ACHN (cell line): ENCODE data around the gene CD22.
"Not testable (repeated sequence)": the region's sequence is repeated elsewhere in the genome, so short reads cannot be mapped to it uniquely, and the experiment has no call there.

Source experiments
- DNase-seq: peaks from one replicate; pipeline ENCODE4 v3.0.0-alpha.2; 2015
- in situ Hi-C: cut with HindIII; loops from 2 replicates; pipeline ENCODE4 v1.10.0; 2017; ENCODE audit warnings: low sequenced_read_pairs, low pct_ligation_motif_present, low pct_unique_long_range_greater_than_20kb

Gene CD22

DNA sequence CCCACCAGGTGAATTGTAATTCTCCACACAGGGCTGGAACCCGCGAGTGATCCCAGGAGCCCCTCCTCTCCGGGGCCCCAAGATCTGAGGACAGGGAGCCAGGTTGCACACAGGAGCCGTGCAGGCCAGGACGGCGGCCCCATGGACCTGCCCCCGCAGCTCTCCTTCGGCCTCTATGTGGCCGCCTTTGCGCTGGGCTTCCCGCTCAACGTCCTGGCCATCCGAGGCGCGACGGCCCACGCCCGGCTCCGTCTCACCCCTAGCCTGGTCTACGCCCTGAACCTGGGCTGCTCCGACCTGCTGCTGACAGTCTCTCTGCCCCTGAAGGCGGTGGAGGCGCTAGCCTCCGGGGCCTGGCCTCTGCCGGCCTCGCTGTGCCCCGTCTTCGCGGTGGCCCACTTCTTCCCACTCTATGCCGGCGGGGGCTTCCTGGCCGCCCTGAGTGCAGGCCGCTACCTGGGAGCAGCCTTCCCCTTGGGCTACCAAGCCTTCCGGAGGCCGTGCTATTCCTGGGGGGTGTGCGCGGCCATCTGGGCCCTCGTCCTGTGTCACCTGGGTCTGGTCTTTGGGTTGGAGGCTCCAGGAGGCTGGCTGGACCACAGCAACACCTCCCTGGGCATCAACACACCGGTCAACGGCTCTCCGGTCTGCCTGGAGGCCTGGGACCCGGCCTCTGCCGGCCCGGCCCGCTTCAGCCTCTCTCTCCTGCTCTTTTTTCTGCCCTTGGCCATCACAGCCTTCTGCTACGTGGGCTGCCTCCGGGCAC is 22.6 kb downstream of the CD22 start:
- in situ Hi-C loops, result no loop called here
- no peak for DNase-seq

DNA sequence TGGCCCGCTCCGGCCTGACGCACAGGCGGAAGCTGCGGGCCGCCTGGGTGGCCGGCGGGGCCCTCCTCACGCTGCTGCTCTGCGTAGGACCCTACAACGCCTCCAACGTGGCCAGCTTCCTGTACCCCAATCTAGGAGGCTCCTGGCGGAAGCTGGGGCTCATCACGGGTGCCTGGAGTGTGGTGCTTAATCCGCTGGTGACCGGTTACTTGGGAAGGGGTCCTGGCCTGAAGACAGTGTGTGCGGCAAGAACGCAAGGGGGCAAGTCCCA is 23.1 kb downstream of the CD22 start:
- DNase-seq, result no peak
- in situ Hi-C loops, result no loop called here

GRCh38 chr19:35352448-35353304 is 23.7 kb downstream of the CD22 start:
- peak; percentile 47 for DNase-seq
- in situ Hi-C loops, result no loop called here

- no peak for DNase-seq
- in situ Hi-C loops, result no loop called here
Measured at GRCh38 chr19:35353635-35354034, 24.6 kb downstream of the CD22 start.

DNA sequence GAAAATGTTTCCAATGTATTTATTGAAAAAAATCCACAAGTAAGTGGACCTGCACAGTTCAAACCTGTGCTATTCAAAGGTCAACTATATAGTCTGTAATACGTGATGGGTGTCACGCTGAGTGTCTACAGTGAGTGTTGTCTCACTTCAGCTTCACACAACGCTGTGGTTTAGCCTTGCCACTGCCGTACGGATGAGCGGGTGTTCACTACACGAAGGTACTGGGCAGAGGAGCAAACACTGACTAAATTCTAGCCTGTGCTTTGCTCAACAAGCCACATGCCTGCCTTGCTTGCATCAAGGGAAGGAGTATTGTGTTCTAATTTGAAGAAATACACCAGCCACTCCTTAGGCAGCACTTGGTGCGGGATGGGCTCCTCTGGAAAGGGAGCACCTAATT is 25.9 kb downstream of the CD22 start:
- in situ Hi-C loops, result no loop called here
- DNase-seq, result no peak

DNA sequence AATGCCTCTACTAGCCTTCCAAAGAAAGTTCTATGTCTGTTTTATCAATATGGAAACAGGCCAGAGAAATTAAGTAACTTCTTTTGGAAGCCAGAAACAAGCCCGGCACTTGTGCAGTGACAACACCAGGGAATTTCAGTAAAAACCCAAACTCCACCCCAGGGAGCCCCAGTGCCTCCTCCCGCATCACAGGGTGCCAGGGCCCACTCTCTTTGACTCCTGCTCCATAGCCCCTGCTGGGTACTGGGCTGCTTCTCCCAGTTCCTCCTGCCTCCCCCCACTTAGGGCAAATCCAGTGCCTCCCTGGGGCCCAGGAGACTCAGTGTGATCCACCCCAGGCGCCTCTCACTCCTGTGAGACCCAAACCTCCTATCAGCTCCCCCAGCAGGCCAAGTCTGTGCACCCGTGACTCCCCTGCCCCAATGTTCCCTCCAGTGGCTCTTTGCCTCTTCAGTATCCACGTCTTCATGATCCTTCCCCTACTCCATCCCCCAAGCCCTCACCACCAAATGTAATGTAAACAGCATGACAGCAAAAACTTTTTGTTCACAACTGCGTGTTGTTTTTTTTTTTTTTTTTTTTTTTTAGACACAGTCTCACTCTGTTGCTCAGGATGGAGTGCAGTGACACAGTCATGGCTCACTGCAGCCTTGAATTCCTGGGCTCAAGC is 26.9 kb downstream of the CD22 start:
- DNase-seq, result no peak
- in situ Hi-C loops, result no loop called here

DNA sequence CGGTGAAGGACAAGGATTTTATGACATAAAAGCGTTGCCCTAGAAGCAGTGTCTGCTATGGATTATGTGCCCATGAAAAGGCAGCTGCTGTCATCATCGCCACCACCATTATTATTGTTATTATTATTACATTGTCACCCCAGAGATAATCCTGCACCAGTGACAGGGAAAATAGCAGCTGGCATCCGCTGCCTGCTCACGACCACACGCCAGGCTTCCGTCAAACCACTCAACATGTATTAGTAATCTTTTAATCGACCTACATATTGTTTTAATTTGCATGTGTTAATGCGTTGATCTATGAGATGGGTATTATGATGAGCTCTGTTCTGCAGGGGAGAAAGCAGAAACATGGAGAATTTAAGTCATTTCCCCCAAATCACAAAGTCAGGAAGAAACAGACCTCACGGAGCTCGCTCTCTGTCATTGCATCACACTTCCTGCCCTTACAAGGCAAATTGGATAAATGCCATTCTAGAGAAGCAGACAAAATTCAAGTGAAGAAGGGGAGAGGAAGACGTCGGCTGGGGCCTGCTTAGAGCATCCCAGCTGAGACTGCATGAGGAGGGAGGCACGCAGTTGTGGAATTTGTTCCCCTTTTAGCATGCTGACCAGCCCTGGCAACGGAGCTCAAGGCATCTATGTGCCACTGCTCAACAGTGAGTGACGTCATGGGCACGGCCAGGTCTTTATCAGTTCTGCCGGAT is 29.0 kb downstream of the CD22 start, which contains the start of gene FFAR3:
TSS of gene FFAR3 (plus strand) at position 594 of the 707 bp plus-strand sequence. CDS start 431 bp downstream, outside the sequence.
- in situ Hi-C loops, result no loop called here

GRCh38 chr19:35358834-35359233 is 29.8 kb downstream of the CD22 start:
- in situ Hi-C loops, DNase-seq: not testable (repeated sequence)

More for the DNA sequence above, 29.0 kb downstream of the CD22 start, which contains the start of gene FFAR3:
- DNase-seq, result no peak

DNA sequence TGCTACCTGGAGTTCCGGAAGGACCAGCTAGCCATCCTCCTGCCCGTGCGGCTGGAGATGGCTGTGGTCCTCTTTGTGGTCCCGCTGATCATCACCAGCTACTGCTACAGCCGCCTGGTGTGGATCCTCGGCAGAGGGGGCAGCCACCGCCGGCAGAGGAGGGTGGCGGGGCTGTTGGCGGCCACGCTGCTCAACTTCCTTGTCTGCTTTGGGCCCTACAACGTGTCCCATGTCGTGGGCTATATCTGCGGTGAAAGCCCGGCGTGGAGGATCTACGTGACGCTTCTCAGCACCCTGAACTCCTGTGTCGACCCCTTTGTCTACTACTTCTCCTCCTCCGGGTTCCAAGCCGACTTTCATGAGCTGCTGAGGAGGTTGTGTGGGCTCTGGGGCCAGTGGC is 30.4 kb downstream of the CD22 start:
- DNase-seq, in situ Hi-C loops: not testable (repeated sequence)

GRCh38 chr19:35360081-35360480 is 31.1 kb downstream of the CD22 start:
- DNase-seq, in situ Hi-C loops: not testable (repeated sequence)

DNA sequence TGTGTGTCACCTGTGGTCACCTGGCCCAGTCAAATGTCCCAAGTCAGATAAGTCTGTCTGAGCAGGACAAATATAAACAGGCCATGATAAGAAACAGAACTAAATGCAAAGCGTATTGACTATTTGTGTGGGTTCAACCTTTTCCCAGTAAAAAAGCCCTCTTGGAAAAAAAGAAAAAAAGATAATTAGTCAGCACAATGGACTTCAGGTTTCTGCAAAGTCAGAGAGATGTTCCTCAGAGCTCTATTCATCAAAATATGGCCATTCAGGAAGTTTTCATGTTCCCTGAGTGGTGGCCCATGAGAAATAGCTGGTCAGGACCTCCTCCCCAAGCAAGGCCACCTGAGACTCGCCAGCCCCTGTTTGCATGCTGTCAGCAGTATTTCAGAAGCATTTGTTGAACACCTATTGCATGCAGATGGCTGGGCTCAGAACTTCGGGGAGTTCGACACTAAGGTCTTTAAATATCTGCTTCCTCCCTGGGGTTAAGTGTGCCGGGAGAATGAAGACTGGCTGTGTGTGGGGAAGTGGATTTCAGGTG is 32.0 kb downstream of the CD22 start:
- no peak for DNase-seq
- in situ Hi-C loops, result no loop called here

DNA sequence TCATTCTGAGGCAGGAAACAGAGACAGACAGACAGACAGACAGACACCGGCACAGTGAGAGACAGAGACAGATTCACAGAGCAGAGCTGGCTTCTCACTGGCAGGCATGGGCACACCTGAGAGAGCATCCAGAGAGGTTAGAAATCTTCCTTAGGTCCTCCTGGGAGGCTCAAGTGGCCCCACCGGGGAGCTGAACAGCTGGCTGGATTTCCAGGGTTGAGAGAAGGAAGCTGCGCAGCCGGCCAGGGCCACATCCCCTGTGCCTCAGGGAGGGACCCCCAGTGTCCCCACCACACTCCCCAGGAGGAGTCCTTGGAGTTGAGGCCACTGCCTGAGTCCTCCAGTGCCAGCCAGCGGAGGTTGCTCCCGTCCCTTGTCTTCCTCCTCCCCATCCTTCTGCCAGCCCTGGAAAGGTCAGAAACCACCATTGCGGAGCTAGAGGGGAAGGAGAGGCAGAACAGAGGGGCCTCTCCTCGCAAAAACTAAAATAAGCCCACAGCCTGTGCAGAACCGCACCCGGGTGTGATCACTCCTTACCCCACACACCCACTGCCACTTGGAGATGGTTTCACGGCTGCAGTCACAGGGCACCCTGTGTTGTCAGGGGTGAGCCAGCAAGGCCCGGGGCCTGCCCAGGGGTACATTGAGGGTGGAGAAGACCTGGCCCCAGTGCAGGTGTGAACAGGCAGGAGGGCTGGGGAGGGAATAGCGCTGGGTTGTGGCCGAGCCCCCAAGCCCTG is 33.4 kb downstream of the CD22 start:
- in situ Hi-C loops, result no loop called here

DNA sequence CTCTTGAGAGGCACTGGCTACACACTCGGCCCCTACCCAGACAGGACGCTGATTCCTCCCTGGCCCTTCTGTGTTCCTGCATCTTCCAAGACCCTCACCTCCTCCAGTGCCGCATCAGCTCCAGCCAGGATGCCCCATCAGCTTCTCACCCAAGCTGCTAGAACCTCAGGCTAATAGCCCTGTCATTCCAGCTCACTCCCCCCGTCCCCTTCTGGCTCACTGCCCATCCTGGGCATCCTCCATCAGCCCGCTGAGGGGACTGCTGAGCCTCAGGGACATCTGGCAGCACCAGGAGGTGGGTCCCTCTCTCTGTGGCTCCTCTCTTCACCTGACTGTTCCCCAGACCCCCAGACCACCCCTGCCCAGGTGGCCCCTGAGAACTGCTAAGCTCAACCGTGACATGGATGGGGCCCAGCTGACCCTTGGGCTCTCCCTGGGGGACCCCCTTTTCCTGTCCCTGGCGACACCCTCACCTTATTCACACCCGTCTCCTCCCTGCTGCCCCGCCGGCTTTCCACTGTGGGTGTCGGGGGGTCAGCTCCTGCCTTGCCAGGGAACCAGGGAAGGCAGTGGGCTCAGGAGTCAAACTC is 34.1 kb downstream of the CD22 start:
- DNase-seq, result no peak
- in situ Hi-C loops, result no loop called here

More for the DNA sequence above, 33.4 kb downstream of the CD22 start:
- no peak for DNase-seq

- in situ Hi-C loops, result no loop called here
- DNase-seq, result no peak
Measured at GRCh38 chr19:35363711-35364425, 34.9 kb downstream of the CD22 start.

DNA sequence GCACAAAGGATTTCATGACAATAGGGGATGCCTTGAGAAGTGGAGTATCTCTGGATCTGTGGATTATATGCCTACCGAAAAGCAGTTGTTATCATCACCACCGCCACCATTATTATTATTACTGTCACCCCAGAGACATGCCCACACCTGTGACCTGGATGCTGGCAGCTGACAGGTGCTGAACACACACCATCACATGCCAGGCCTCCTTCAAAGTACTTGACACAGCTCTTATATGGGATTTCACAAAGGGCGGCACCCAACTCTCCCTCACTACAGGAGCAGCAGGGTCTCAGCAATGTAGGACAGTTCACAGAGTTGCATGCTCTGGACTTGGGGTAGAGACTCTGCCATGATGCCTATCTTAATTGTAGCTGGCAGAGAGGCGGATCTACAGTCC is 36.3 kb downstream of the CD22 start:
- DNase-seq, result no peak

DNA sequence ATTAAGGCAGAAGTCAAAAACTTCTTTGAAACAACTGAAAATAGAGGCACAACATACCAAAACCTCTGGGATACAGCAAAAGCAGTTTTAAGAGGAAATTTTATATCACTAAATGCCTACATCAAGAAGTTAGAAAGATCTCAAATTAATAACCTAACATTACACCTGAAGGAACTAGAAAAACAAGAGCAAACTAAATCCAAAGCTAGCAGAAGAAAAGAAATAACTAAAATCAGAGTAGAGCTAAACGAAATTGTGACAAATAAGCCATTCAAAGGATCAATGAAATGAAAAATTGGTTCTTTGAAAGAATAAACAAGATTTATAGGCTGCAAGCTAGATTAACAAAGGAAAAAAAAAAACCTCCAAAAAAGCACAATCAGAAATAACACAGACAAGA is 39.4 kb downstream of the CD22 start:
- in situ Hi-C loops, result no loop called here

More for the DNA sequence above, 36.3 kb downstream of the CD22 start:
- in situ Hi-C loops, result no loop called here

GRCh38 chr19:35369522-35369921 is 40.5 kb downstream of the CD22 start:
- no peak for DNase-seq
- in situ Hi-C loops, result no loop called here

More for the DNA sequence above, 39.4 kb downstream of the CD22 start:
- DNase-seq, result no peak
